Measurements from ENCODE around the gene ATP9A.

The ATP9A gene

DNA sequence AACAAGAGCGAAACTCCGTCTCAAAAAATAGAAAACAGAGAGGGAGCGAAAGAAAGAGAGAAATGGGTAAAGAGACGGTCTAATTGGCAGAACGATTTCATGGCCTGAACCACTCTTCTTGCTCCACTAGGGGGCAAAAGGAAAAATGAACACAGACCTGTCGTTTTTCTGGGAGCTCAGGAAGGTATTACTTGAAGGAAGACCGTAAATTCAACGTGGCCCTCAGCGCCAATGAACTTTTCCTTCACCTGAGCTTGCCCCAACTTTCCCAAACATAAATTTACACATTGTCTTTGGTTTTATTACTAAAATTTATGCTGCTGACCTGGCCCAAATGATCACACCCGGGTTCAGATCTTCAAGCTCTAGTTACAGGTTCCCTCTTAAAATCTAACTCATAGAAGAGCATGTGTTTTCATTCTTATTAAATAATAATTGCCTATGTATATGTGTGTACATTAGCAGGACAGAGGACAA, 67.3 kb downstream of the ATP9A start:
- DNase-seq (ENCODE audit: low read depth in 1 of 2, low spot score in 1 of 2): peak in 1 of 2 experiments; percentile 14
- Histone ChIP-seq H3K27ac (replicated peaks) (no peak overlapping the region), H3K4me3 (replicated peaks; ENCODE audit: insufficient read depth, low read length) (no peak overlapping the region), H3K27me3 (ENCODE audit: insufficient read depth, poor library complexity, severe bottlenecking) (no peaks in the 10 kb centered on the region)
- TF ChIP-seq, protein P1, sequence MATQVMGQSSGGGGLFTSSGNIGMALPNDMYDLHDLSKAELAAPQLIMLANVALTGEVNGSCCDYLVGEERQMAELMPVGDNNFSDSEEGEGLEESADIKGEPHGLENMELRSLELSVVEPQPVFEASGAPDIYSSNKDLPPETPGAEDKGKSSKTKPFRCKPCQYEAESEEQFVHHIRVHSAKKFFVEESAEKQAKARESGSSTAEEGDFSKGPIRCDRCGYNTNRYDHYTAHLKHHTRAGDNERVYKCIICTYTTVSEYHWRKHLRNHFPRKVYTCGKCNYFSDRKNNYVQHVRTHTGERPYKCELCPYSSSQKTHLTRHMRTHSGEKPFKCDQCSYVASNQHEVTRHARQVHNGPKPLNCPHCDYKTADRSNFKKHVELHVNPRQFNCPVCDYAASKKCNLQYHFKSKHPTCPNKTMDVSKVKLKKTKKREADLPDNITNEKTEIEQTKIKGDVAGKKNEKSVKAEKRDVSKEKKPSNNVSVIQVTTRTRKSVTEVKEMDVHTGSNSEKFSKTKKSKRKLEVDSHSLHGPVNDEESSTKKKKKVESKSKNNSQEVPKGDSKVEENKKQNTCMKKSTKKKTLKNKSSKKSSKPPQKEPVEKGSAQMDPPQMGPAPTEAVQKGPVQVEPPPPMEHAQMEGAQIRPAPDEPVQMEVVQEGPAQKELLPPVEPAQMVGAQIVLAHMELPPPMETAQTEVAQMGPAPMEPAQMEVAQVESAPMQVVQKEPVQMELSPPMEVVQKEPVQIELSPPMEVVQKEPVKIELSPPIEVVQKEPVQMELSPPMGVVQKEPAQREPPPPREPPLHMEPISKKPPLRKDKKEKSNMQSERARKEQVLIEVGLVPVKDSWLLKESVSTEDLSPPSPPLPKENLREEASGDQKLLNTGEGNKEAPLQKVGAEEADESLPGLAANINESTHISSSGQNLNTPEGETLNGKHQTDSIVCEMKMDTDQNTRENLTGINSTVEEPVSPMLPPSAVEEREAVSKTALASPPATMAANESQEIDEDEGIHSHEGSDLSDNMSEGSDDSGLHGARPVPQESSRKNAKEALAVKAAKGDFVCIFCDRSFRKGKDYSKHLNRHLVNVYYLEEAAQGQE (IDR thresholded peaks at IDR 0.05; ENCODE audit: insufficient replicate concordance, low read depth): no peak
- TF ChIP-seq, protein P2, sequence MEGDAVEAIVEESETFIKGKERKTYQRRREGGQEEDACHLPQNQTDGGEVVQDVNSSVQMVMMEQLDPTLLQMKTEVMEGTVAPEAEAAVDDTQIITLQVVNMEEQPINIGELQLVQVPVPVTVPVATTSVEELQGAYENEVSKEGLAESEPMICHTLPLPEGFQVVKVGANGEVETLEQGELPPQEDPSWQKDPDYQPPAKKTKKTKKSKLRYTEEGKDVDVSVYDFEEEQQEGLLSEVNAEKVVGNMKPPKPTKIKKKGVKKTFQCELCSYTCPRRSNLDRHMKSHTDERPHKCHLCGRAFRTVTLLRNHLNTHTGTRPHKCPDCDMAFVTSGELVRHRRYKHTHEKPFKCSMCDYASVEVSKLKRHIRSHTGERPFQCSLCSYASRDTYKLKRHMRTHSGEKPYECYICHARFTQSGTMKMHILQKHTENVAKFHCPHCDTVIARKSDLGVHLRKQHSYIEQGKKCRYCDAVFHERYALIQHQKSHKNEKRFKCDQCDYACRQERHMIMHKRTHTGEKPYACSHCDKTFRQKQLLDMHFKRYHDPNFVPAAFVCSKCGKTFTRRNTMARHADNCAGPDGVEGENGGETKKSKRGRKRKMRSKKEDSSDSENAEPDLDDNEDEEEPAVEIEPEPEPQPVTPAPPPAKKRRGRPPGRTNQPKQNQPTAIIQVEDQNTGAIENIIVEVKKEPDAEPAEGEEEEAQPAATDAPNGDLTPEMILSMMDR (IDR thresholded peaks at IDR 0.05; ENCODE audit: insufficient read depth, low read length): peak; percentile 57

DNA sequence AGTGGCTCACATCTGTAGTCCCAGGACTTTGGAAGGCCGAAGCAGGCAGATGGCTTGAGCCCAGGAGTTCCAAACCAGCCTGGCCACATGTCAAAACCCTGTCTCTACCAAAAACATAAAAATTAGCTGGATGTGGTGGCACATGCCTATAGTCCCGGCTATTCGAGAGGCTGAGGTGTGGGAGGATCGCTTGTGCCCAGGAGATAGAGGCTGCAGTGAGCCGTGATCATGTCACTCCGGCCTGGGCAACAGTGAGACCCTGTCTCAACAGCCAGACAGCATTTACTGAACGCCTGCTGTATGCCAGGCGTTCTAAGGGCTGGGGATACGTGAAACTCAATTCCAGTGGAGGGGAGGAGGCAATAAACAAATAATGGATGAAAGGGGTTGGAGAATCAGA, 69.9 kb downstream of the ATP9A start:
- Histone ChIP-seq H3K4me3 (replicated peaks; ENCODE audit: insufficient read depth, low read length) (no peak overlapping the region), H3K27me3 (ENCODE audit: insufficient read depth, poor library complexity, severe bottlenecking) (no peaks in the 10 kb centered on the region), H3K27ac (replicated peaks) (no peak overlapping the region)
- no peak for TF ChIP-seq POLR2AphosphoS5 (IDR thresholded peaks at IDR 0.05; ENCODE audit: low read depth)
- no peak for TF ChIP-seq GABPA (IDR thresholded peaks at IDR 0.05; ENCODE audit: low read depth)
- TF ChIP-seq SPI1 (IDR thresholded peaks at IDR 0.05; ENCODE audit: borderline replicate concordance, low read depth): no peak
- TF ChIP-seq, protein P1 (IDR thresholded peaks at IDR 0.05; ENCODE audit: insufficient replicate concordance, low read depth): no peak
- DNase-seq (ENCODE audit: low read depth in 1 of 2, low spot score in 1 of 2): no peak

DNA sequence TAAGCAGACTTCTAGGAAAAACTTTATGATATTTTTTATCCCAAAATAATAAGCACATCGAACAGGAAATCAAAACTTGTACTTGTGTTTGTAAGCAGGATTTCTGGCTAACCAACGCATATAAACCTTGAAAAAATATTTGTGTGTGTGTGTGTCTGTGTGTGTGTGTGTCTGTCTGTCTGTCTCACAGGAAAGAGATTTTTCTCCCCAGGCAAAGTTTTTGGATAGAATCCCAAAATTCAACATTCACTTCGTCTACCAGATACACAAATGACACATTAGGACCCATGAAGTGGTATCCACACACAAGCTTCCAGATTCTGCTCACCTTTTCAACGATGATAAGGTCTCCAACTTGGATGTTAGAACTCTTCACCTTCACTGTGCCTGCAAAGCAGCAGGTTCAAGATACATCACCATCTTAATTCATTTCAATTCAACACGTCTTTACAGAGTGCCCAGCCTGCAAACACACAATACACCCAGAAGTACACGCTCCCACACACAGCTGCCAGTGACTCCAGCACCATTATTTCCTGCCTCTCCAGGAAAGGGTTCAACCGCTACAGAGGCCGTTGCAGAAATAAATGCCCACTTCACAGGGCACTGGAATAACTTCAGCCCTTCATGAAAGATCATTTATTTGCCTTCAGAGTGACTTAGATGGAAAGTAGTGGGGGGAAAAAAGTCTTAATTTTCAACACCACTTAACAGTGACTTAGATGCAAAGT, 70.9 kb downstream of the ATP9A start:
- no peak for DNase-seq (ENCODE audit: low read depth in 1 of 2, low spot score in 1 of 2)
- TF ChIP-seq, protein P1 (IDR thresholded peaks at IDR 0.05; ENCODE audit: insufficient replicate concordance, low read depth): no peak
- TF ChIP-seq POLR2AphosphoS5 (IDR thresholded peaks at IDR 0.05; ENCODE audit: low read depth) (no peak), GABPA (IDR thresholded peaks at IDR 0.05; ENCODE audit: low read depth) (no peak), SPI1 (IDR thresholded peaks at IDR 0.05; ENCODE audit: borderline replicate concordance, low read depth) (no peak)
- TF ChIP-seq, protein P2 (IDR thresholded peaks at IDR 0.05; ENCODE audit: insufficient read depth, low read length): no peak
- H3K27ac ChIP-seq (replicated peaks): no peak overlapping the region
- no peaks in the 10 kb centered on the region for H3K27me3 ChIP-seq (ENCODE audit: insufficient read depth, poor library complexity, severe bottlenecking)
- H3K4me3 ChIP-seq (replicated peaks; ENCODE audit: insufficient read depth, low read length): no peak overlapping the region

Measured in HL-60 (cell line).